ENCODE results near the gene TIRAP. TPM values are rescaled to one million over a fixed set of nuclear protein-coding genes. Genes with fewer than 3 reads are reported as not detected.

TIRAP gene
- total RNA-seq, 2 experiments from 2014 or later: 14.2 to 17.0 TPM

DNA sequence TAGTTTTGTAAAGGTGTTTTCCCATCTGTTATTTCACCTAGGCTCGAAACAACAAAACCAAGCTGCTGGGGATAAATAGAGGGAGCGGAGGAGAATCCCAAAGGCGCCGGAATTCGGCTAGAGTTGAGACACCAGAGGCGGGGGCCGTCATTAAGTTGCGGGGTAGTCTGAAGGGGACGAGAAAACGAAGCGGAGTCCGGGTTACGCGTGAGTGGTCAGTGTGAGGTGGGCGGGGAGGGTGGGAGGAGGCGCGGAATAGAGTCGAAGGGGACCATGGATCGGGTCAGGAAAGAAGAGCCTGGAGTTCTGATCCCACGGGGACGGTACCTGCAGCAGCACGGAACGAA is 14.6 kb upstream of the TIRAP start:
- H3K27ac Mint-ChIP-seq: peak overlapping the region; percentile 94
- H3K4me1 Mint-ChIP-seq: peaks cover 52% of the 10 kb centered on the region
- peak; percentile 21 for DNase-seq
- no peaks in the 10 kb centered on the region for H3K9me3 Mint-ChIP-seq
- ChIA-PET POLR2A (interaction anchor here (0.8 to 3.2 kb wide), 12 partner anchors 10 to 676 kb away, joined by 3 to 78 read pairs (median 10); partner anchors contain the start of genes DCPS, FAM118B, HYLS1 and RPUSD4), CTCF (interaction anchor here (1.2 to 3.0 kb wide), 3 partner anchors 13 to 212 kb away, joined by 3 to 12 read pairs (median 4); partner anchors contain the start of gene FAM118B)
- peaks cover 70% of the 10 kb centered on the region for H3K36me3 Mint-ChIP-seq (ENCODE audit: low read depth)
- no peaks in the 10 kb centered on the region for H3K27me3 Mint-ChIP-seq
- peak overlapping the region; percentile 98 for H3K4me3 Mint-ChIP-seq

DNA sequence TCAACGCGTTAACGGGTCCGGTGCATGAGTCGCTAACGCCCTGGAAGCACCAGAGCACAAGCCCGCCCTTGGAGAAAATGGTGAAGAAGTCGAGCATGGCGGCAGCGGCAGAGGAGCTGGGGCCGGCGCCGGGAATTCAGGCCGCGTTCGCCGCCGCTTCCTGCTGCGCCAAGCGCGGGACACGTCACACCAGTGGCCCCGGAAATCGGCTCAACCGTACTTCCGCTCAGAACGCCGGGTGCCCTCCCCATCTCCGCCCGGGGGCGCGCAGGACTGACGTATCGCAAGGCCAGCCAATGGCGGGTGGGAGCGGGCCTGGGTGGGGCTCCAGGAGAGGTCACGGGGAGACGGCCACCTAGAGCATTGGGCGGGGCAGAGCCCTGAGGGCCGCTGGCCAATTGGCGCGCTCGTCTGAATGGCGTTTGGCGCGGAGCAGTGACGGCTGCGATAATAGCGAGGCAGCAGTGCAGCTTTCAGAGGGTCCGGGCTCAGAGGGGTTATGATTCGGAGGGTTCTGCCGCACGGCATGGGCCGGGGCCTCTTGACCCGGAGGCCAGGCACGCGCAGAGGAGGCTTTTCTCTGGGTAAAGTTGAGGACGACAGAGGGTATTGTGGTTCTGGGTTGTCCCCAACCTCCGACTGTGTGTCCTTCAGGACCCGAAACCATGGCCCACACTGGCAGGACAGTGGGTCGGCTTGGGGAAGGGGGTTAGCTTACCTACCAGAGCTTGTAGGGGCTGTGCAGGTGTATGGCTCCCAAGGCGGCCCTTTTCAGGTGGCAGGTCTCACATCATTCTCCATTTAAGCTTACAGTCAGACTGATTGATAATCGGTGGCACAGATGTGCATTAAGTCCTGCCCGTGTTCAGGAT is 13.9 kb upstream of the TIRAP start, which contains the start of the genes FOXRED1 and SRPRA:
Gene FOXRED1 (plus strand): TSS at position 447 of the 872 bp plus-strand sequence. CDS start 53 bp downstream, at position 500.
Gene SRPRA (minus strand): TSS at position 188 of the 872 bp plus-strand sequence. CDS start 91 bp downstream, at position 97.
- CTCF ChIA-PET: interaction anchor here (1.2 to 3.0 kb wide), 3 partner anchors 12 to 212 kb away, joined by 3 to 12 read pairs (median 4); partner anchors contain the start of gene FAM118B
- H3K27ac Mint-ChIP-seq: peak within 1 kb of the TSS; percentile 94
- POLR2A ChIA-PET: interaction anchor here (0.8 to 3.2 kb wide), 14 partner anchors 10 to 676 kb away, joined by 3 to 78 read pairs (median 7); partner anchors contain the start of genes DCPS, FAM118B, HYLS1 and RPUSD4
- peak; percentile 100 for DNase-seq
- peaks cover 68% of the 10 kb centered on the region for H3K36me3 Mint-ChIP-seq (ENCODE audit: low read depth)
- no peaks in the 10 kb centered on the region for H3K27me3 Mint-ChIP-seq
- H3K9me3 Mint-ChIP-seq: no peaks in the 10 kb centered on the region
- H3K4me3 Mint-ChIP-seq: peak within 1 kb of the TSS; percentile 98
- peaks cover 52% of the 10 kb centered on the region for H3K4me1 Mint-ChIP-seq

DNA sequence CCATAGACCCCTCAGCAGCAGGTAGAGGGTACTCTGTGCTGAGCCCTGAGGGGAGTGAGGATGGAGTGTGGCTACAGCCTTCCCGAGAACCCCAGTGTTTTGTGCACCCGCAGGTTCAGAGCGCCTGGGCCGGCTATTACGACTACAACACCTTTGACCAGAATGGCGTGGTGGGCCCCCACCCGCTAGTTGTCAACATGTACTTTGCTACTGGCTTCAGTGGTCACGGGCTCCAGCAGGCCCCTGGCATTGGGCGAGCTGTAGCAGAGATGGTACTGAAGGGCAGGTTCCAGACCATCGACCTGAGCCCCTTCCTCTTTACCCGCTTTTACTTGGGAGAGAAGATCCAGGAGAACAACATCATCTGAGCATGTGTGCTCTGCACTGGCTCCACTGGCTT is 5.6 kb upstream of the TIRAP start:
- H3K36me3 Mint-ChIP-seq (ENCODE audit: low read depth): peaks cover 44% of the 10 kb centered on the region
- ChIA-PET POLR2A (no interaction called here), CTCF (no interaction called here)

DNA sequence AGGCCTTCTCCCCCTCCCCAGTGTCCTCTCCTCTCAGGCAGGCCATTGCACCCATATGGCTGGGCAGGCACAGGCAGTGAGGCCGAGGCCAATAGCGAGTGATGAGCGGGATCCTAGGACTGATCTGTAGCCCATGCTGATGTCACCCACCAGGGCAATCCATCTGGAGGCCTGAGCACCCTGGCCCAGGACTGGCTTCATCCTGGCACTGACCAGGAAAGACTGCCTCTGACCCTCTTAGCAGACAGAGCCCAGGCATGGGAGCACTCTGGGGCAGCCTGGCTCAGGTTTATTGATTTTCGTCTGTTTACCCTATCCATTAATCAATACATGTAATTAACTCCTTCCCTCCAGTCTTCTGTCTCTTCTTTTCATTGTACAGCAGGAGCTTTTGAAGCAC is 5.1 kb upstream of the TIRAP start:
- H3K27ac Mint-ChIP-seq: no peak overlapping the region

More for the DNA sequence above, 5.6 kb upstream of the TIRAP start:
- Mint-ChIP-seq H3K27ac (no peak overlapping the region), H3K4me3 (no peak overlapping the region), H3K9me3 (no peaks in the 10 kb centered on the region), H3K27me3 (no peaks in the 10 kb centered on the region), H3K4me1 (peaks cover 32% of the 10 kb centered on the region)
- DNase-seq: no peak

DNA sequence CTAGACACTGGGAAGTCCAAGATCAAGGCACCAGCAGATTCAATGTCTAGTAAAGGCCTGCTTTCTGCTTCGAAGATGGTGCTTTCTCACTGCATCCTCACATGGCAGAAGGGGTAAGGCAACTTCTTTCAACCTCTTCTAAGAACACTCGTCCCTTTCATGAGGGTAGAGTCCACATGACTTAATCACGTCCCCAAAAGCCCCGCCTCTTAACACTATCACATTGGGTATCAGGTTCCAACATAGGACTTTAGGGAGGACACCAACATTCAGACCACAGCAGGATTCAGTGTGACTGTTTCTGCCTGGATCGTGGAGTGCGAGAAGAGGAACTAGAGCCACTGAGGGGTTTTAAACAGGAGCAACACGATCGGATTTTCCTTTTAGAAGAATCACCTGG is 3.7 kb upstream of the TIRAP start:
- ChIA-PET POLR2A (interaction anchor here (1.4 kb wide), 1 partner anchor 11 kb away, joined by 5 read pairs; the partner anchor contains the start of genes FOXRED1 and SRPRA), CTCF (no interaction called here)

More for the DNA sequence above, 5.1 kb upstream of the TIRAP start:
- POLR2A ChIA-PET: interaction anchor here (1.4 kb wide), 1 partner anchor 9 kb away, joined by 5 read pairs; the partner anchor contains the start of genes FOXRED1 and SRPRA
- CTCF ChIA-PET: no interaction called here
- H3K9me3 Mint-ChIP-seq: no peaks in the 10 kb centered on the region
- H3K4me3 Mint-ChIP-seq: no peak overlapping the region
- no peaks in the 10 kb centered on the region for H3K27me3 Mint-ChIP-seq
- DNase-seq: no peak
- peaks cover 41% of the 10 kb centered on the region for H3K36me3 Mint-ChIP-seq (ENCODE audit: low read depth)
- H3K4me1 Mint-ChIP-seq: peaks cover 32% of the 10 kb centered on the region

DNA sequence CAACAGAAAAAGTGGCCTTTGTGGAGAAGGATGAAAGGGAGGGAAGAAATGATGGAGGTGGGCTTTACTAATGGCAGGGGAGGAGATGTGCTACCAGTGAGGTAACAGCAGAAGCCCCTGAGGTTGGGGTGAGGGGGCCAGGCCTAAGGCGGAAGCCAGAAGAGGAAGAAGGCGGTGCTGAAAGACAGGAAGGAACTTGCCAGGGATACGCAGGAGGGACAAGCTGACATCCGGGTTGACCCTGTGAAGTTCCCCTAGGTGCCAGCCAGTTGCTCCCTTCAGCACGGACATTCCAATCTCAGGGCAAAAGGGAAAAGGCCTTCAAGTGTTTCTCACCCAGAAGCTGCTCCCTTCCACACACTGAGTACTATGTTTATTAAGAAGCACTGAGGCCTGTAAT is 2.3 kb upstream of the TIRAP start:
- H3K4me3 Mint-ChIP-seq: no peak overlapping the region
- H3K36me3 Mint-ChIP-seq (ENCODE audit: low read depth): peaks cover 25% of the 10 kb centered on the region
- peak overlapping the region; percentile 62 for H3K27ac Mint-ChIP-seq
- no peak for DNase-seq
- POLR2A ChIA-PET: interaction anchor here (0.8 to 5.0 kb wide), 5 partner anchors 12 to 74 kb away, joined by 3 to 78 read pairs (median 14); partner anchors contain the start of genes FAM118B, FOXRED1, RPUSD4 and SRPRA
- H3K27me3 Mint-ChIP-seq: no peaks in the 10 kb centered on the region
- peaks cover 51% of the 10 kb centered on the region for H3K4me1 Mint-ChIP-seq
- CTCF ChIA-PET: interaction anchor here (0.7 to 2.4 kb wide), 3 partner anchors 12 to 31 kb away, joined by 3 to 12 read pairs (median 4); partner anchors contain the start of genes FOXRED1 and SRPRA
- H3K9me3 Mint-ChIP-seq: no peaks in the 10 kb centered on the region

More for the DNA sequence above, 3.7 kb upstream of the TIRAP start:
- Mint-ChIP-seq H3K27ac (peak overlapping the region; percentile 9), H3K36me3 (ENCODE audit: low read depth) (peaks cover 36% of the 10 kb centered on the region), H3K4me3 (no peak overlapping the region), H3K4me1 (peaks cover 40% of the 10 kb centered on the region), H3K27me3 (no peaks in the 10 kb centered on the region), H3K9me3 (no peaks in the 10 kb centered on the region)
- no peak for DNase-seq

DNA sequence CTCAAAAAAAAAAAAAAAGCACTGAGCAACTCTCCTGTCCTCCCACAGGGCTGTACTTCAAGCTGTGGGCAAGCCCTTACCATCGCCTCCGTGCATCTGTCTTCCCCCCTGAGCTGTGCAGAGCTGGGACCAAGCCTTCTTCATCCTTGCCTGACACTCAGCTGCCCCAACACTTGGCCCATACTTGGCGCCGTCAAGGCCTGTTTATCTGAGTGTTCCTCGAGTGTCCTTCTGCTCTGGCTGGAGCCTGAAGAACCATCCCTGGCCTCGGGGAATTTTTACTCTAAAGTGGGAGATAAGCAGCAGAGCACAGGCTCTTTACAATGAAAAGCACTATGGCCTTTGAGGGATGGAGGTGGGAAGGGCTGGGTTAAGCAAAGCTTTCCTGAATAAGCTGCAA is 1.6 kb upstream of the TIRAP start:
- ChIA-PET CTCF (interaction anchor here (0.6 to 2.4 kb wide), 6 partner anchors 13 to 30 kb away, joined by 3 to 12 read pairs (median 3); partner anchors contain the start of genes FOXRED1 and SRPRA), POLR2A (interaction anchor here (0.5 to 5.0 kb wide), 6 partner anchors 13 to 74 kb away, joined by 3 to 78 read pairs (median 14); partner anchors contain the start of genes DCPS, FAM118B, FOXRED1 and RPUSD4)
- Mint-ChIP-seq H3K27me3 (no peaks in the 10 kb centered on the region), H3K9me3 (no peaks in the 10 kb centered on the region), H3K27ac (no peak overlapping the region), H3K36me3 (ENCODE audit: low read depth) (peaks cover 20% of the 10 kb centered on the region), H3K4me1 (peaks cover 52% of the 10 kb centered on the region), H3K4me3 (peak overlapping the region; percentile 100)
- DNase-seq: no peak

DNA sequence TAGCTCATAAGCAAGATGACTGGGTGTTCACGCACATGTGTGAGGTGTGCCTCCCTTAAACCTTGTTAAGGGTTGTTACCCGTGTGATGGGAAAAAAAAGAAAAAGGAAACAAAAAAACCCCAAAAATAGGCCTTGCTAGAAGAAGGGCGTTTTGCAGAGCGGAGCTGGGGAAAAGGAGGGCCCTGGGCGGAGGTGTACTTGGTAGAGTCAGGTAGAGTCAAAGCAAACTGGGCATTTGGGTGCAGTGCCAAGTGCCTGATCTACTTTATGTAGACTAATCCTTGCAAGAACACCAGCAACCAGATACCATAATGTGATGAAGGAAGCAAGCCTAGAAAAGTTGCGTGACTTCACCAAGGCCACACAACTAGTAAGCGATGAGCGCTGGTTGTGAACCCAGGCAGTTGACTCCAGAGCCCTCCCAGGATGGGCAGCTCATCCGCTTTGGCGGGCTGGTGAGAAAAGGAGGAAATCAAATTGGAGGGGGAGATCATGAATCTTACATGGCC is 1.2 kb upstream of the TIRAP start:
- DNase-seq: no peak
- peaks cover 21% of the 10 kb centered on the region for H3K36me3 Mint-ChIP-seq (ENCODE audit: low read depth)
- POLR2A ChIA-PET: interaction anchor here (0.5 to 5.0 kb wide), 9 partner anchors 13 to 73 kb away, joined by 3 to 78 read pairs (median 5); partner anchors contain the start of genes DCPS, FAM118B, FOXRED1 and RPUSD4
- peak overlapping the region; percentile 100 for H3K4me3 Mint-ChIP-seq
- no peaks in the 10 kb centered on the region for H3K9me3 Mint-ChIP-seq
- CTCF ChIA-PET: interaction anchor here (0.6 to 2.4 kb wide), 4 partner anchors 13 to 30 kb away, joined by 3 to 12 read pairs (median 3); partner anchors contain the start of genes FOXRED1 and SRPRA
- H3K4me1 Mint-ChIP-seq: peaks cover 52% of the 10 kb centered on the region
- peak overlapping the region; percentile 88 for H3K27ac Mint-ChIP-seq
- no peaks in the 10 kb centered on the region for H3K27me3 Mint-ChIP-seq

DNA sequence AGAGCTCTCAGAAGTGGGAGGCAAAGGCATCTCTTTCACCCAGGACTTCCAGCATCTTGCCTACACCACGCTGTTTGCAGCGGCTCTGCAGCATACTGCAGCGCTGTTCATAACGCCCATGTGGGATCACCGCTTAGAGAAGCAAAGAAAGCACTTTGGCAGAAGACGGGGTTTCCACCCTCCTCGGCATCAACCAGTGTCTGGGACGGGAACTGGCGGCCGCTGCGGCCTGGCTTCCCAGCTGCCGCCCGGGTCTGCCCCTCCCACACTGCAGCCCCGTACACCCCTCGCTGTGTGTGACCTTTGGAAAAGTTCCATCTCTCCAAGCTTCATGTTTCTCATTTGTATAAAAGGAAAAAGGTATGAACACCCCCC is 545 bp upstream of the TIRAP start:
- POLR2A ChIA-PET: interaction anchor here (0.6 to 5.0 kb wide), 13 partner anchors 10 to 72 kb away, joined by 3 to 78 read pairs (median 4); partner anchors contain the start of genes DCPS, FAM118B, FOXRED1 and RPUSD4

DNA sequence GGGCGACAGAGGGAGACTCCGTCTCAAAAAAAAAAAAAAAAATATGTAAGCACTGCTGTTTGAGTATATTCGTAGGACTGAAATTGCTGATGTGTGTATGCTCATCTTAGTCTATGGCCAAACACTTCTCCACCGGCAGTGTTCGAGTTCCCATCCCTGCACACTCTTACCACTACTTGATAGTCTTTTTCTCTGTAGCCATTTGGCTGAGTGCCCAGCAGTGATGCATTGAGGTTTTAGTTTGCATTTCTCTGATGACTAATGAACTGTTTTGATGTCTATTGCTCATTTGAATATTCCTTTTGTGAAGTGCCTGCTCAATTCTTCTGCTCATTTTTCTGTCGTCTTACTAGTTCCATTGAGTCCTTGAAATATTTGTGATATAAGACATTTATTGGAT is 1.9 kb downstream of the TIRAP start:
- peak; percentile 80 for DNase-seq
- H3K27me3 Mint-ChIP-seq: no peaks in the 10 kb centered on the region
- H3K4me1 Mint-ChIP-seq: peaks cover 48% of the 10 kb centered on the region
- peak overlapping the region; percentile 73 for H3K27ac Mint-ChIP-seq
- ChIA-PET POLR2A (interaction anchor here (1.2 to 2.1 kb wide), 2 partner anchors 15 to 20 kb away, joined by 4 to 19 read pairs; partner anchors contain the start of gene DCPS), CTCF (no interaction called here)
- peak overlapping the region; percentile 69 for H3K4me3 Mint-ChIP-seq
- no peaks in the 10 kb centered on the region for H3K9me3 Mint-ChIP-seq
- peaks cover 21% of the 10 kb centered on the region for H3K36me3 Mint-ChIP-seq (ENCODE audit: low read depth)

More for the DNA sequence above, 545 bp upstream of the TIRAP start:
- CTCF ChIA-PET: interaction anchor here (1.6 to 2.4 kb wide), 2 partner anchors 14 to 29 kb away, joined by 3 to 12 read pairs; partner anchors contain the start of genes FOXRED1 and SRPRA
- Mint-ChIP-seq H3K4me3 (peak overlapping the region; percentile 100), H3K36me3 (ENCODE audit: low read depth) (peaks cover 25% of the 10 kb centered on the region), H3K9me3 (no peaks in the 10 kb centered on the region), H3K27me3 (no peaks in the 10 kb centered on the region), H3K4me1 (peaks cover 54% of the 10 kb centered on the region), H3K27ac (peak overlapping the region; percentile 88)
- peak; percentile 43 for DNase-seq

DNA sequence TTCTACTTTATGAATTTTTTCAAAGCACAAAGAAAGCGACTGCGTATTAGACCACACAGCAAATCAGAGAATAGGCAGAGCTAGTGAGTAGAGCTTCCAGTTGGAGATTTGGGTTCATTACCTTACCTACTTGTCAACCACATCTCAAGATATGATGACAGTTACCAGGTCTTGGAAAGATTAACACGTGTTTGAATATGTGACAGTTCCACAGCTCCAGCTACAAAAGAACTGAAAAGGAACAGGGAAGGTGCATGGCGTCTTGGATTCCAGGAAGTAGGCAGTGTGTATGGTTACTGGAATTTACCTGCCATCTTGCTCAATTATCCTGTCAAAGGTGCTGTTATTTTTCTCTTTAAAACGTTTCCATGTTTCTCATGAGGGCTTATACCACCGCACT is 5.3 kb downstream of the TIRAP start:
- H3K27ac Mint-ChIP-seq: no peak overlapping the region
- no peaks in the 10 kb centered on the region for H3K9me3 Mint-ChIP-seq
- DNase-seq: no peak
- no peak overlapping the region for H3K4me3 Mint-ChIP-seq
- ChIA-PET CTCF (interaction anchor here (1.0 kb wide), 1 partner anchor 16 kb away, joined by 3 read pairs; no protein-coding TSS in a partner anchor), POLR2A (no interaction called here)
- no peaks in the 10 kb centered on the region for H3K27me3 Mint-ChIP-seq
- H3K36me3 Mint-ChIP-seq (ENCODE audit: low read depth): peaks cover 36% of the 10 kb centered on the region
- H3K4me1 Mint-ChIP-seq: peaks cover 22% of the 10 kb centered on the region

DNA sequence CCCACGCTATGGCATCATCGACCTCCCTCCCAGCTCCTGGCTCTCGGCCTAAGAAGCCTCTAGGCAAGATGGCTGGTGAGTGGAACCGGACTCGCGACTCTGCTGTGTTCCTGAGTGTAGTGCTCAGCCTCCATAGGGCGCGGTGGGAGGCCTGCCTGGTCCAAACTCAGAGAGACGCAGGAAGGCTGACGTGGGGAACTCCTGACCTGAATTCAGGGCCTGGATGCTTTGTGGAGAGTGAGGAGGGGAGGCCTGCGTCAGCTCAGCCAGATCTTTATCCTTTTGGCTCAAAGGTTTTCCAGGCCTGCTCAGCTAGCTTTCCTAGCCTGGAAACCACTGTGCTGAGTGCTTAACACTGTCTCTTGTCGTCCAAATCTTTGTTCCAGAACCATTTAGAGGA is 8.0 kb downstream of the TIRAP start:
- Mint-ChIP-seq H3K27me3 (no peaks in the 10 kb centered on the region), H3K36me3 (ENCODE audit: low read depth) (peaks cover 42% of the 10 kb centered on the region), H3K4me3 (no peak overlapping the region), H3K9me3 (no peaks in the 10 kb centered on the region), H3K27ac (no peak overlapping the region), H3K4me1 (peaks cover 6% of the 10 kb centered on the region)
- ChIA-PET CTCF (interaction anchor here (1.2 kb wide), 1 partner anchor 9 kb away, joined by 4 read pairs; no protein-coding TSS in a partner anchor), POLR2A (interaction anchor here (1.7 kb wide), 1 partner anchor 13 kb away, joined by 5 read pairs; the partner anchor contains the start of gene DCPS)
- DNase-seq: no peak
